ENCODE measurements around the gene DNAH1. TPM values are rescaled to one million over a fixed set of nuclear protein-coding genes. Genes with fewer than 3 reads are reported as not detected.

DNAH1 gene
- total RNA-seq, 2 experiments from 2014 or later: 5.8 to 14.2 TPM

DNA sequence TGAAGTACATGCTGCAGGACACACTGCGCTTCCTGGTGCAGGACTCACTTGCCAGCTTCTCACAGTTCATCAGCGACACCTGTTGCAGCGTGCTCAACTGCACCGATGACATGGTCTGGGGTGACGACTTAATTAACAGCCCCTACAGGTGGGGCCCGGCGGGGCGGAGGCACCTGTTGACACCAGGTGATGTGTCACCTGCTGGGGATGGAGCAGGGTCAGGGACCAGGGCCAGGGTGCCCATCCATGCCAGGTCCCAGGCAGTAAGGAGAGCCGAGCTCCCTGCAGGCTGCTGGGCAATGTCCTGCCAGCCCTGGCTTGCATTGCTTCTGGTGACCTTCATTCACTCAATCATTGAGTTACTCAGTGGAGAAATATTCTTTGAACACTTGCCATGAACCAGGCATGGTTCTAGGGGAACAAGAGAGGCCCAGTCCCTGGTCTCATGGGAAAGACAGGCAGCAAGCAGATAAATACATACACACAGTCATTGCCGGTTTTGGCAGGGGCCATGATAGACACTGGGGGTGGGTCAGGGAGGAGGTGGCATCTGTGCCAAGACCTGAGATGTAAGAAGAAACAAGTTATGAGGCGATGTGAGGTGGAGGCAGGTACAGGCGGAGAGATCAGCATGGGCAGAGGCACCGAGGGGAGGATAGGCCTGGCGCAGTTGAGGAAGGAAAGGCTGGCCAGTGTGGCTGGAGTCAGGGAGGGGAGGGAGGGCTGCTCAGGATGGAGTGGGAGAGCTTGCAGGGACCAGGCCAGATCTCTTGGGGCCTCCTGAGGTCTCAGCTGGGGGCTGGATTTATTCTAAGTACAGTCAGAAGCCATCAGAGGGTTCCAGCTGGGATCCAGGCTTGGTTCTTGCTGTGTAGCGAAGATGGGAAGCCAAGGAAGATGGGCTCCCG lies 30.8 kb downstream of the DNAH1 start:
- Histone ChIP-seq H3K9me3 (ENCODE audit: low read length) (no peaks in the 10 kb centered on the region), H3K4me1 (ENCODE audit: insufficient read depth, low read length, poor library complexity, severe bottlenecking) (peaks cover 20% of the 10 kb centered on the region), H3K4me2 (ENCODE audit: low read length) (no peak overlapping the region), H3K4me3 (ENCODE audit: low read depth, low read length, poor library complexity, severe bottlenecking) (no peak overlapping the region), H2AFZ (ENCODE audit: low read length) (no peak overlapping the region), H3K9me2 (ENCODE audit: insufficient read depth, low read length) (no peaks in the 10 kb centered on the region), H4K20me1 (ENCODE audit: insufficient read depth, low read length) (no peaks in the 10 kb centered on the region), H3K79me2 (ENCODE audit: insufficient read depth, low read depth, low read length) (no peaks in the 10 kb centered on the region), H3K36me3 (ENCODE audit: insufficient read depth, low read length) (no peaks in the 10 kb centered on the region), H3K27ac (ENCODE audit: low read depth, low read length, poor library complexity, severe bottlenecking) (no peak overlapping the region)
- intact Hi-C loops (cut with micrococcal nuclease; ENCODE audit: unreplicated experiment): no loop called here
- DNase-seq (ENCODE audit: low spot score): no peak
- BruUV-seq (replicated peaks): no TSS peak
- CTCF ChIA-PET (ENCODE audit: unreplicated experiment): no interaction called here
- no peak for TF ChIP-seq EZH2phosphoT487 (IDR thresholded peaks at IDR 0.05; ENCODE audit: borderline replicate concordance, low read depth, low read length)
- TF ChIP-seq, protein P1, sequence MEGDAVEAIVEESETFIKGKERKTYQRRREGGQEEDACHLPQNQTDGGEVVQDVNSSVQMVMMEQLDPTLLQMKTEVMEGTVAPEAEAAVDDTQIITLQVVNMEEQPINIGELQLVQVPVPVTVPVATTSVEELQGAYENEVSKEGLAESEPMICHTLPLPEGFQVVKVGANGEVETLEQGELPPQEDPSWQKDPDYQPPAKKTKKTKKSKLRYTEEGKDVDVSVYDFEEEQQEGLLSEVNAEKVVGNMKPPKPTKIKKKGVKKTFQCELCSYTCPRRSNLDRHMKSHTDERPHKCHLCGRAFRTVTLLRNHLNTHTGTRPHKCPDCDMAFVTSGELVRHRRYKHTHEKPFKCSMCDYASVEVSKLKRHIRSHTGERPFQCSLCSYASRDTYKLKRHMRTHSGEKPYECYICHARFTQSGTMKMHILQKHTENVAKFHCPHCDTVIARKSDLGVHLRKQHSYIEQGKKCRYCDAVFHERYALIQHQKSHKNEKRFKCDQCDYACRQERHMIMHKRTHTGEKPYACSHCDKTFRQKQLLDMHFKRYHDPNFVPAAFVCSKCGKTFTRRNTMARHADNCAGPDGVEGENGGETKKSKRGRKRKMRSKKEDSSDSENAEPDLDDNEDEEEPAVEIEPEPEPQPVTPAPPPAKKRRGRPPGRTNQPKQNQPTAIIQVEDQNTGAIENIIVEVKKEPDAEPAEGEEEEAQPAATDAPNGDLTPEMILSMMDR (conservative IDR thresholded peaks at IDR 0.05; ENCODE audit: low read length): no peak
- POLR2A ChIA-PET: no interaction called here

DNA sequence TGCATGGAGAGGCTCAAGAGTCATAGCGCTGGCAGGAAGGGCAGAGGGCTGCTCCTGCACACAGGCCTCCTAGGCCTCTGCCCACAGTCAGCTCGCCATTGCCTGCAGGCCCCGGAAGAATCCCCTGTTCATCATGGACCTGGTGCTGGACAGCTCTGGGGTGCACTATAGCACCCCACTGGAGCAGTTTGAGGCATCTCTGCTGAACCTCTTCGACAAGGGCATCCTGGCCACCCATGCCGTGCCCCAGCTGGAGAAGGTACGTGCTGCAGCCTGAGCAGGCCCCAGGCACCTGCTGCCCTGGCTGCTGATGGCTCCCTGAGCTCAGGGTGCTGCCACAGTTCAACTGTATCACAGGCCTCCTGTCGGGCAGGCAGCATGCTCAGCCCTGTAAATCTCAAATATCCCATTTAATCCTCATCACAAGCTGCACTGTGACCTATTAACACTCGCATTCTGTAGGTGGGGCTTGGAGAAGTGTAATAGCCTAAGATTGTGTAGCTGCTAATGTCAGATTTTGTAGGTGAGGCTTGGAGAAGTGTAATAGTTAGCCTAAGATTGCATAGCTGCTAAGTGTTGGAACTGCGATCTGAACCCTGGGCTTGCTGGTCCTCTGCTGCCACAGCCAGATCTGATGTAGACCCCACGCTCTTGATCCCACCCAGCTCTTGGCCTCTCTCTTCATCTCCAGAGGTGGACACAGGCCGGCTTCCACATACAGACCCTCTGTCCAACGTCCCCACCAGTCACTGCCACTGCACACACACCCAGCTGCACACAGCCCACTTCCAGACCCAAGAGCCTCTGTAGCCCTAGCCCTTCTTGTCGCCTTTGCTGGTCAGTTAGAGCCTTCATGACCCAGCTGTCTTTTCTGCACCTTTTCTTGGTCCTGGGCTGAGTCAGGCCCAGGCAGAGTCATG lies 31.9 kb downstream of the DNAH1 start:
- no peak for DNase-seq (ENCODE audit: low spot score)
- Histone ChIP-seq H3K9me2 (ENCODE audit: insufficient read depth, low read length) (no peaks in the 10 kb centered on the region), H3K4me2 (ENCODE audit: low read length) (no peak overlapping the region), H3K9me3 (ENCODE audit: low read length) (no peaks in the 10 kb centered on the region), H3K27ac (ENCODE audit: low read depth, low read length, poor library complexity, severe bottlenecking) (no peak overlapping the region), H4K20me1 (ENCODE audit: insufficient read depth, low read length) (no peaks in the 10 kb centered on the region), H3K36me3 (ENCODE audit: insufficient read depth, low read length) (no peaks in the 10 kb centered on the region), H3K4me1 (ENCODE audit: insufficient read depth, low read length, poor library complexity, severe bottlenecking) (peaks cover 24% of the 10 kb centered on the region), H2AFZ (ENCODE audit: low read length) (no peak overlapping the region), H3K79me2 (ENCODE audit: insufficient read depth, low read depth, low read length) (no peaks in the 10 kb centered on the region), H3K4me3 (ENCODE audit: low read depth, low read length, poor library complexity, severe bottlenecking) (no peak overlapping the region)
- CTCF ChIA-PET (ENCODE audit: unreplicated experiment): no interaction called here
- POLR2A ChIA-PET: interaction anchor here (0.7 kb wide), 1 partner anchor 20 kb away, joined by 3 read pairs; no protein-coding TSS in a partner anchor
- intact Hi-C loops (cut with micrococcal nuclease; ENCODE audit: unreplicated experiment): no loop called here
- no TSS peak for BruUV-seq (replicated peaks)
- TF ChIP-seq EZH2phosphoT487 (IDR thresholded peaks at IDR 0.05; ENCODE audit: borderline replicate concordance, low read depth, low read length): no peak
- TF ChIP-seq, protein P1 (conservative IDR thresholded peaks at IDR 0.05; ENCODE audit: low read length): no peak
